Astrocyte (in vitro differentiated cells and primary cell): ENCODE results near the gene NCR1. TPM values are rescaled to one million over a fixed set of nuclear protein-coding genes. Genes with fewer than 3 reads are reported as not detected.
"Not testable (repeated sequence)": the region's sequence is repeated elsewhere in the genome, so short reads cannot be mapped to it uniquely, and the experiment has no call there.

Source experiments
- DNase-seq: peaks from one replicate; pipeline ENCODE4 v3.0.0-alpha.2; 2010; ENCODE audit warnings: low read depth
- FAIRE-seq: peaks from 2 replicates; lab custom pipeline; 2011; peaks lifted over from hg19 to GRCh38; lab: Jason Lieb, UNC
- H2AFZ ChIP-seq: 2 replicates; pipeline ENCODE4 v1.6.0; 2012; ENCODE audit warnings: low read depth, low read length, inconsistent platforms
- H3K27ac ChIP-seq: 2 replicates; pipeline ENCODE4 v1.5.1; 2011; ENCODE audit warnings: low read depth, low read length, inconsistent platforms
- H3K27me3 ChIP-seq: 2 replicates; pipeline ENCODE4 v1.6.0; 2011; ENCODE audit warnings: low read length, inconsistent platforms; ENCODE audit not compliant: insufficient read depth
- H3K36me3 ChIP-seq: 2 replicates; pipeline ENCODE4 v1.5.1; 2011; ENCODE audit warnings: low read length, inconsistent platforms; ENCODE audit not compliant: insufficient read depth
- H3K4me1 ChIP-seq: 2 replicates; pipeline ENCODE4 v1.5.1; 2011; ENCODE audit warnings: low read length, inconsistent platforms; ENCODE audit not compliant: insufficient read depth
- H3K4me2 ChIP-seq: 2 replicates; pipeline ENCODE4 v1.6.0; 2012; ENCODE audit warnings: low read length, inconsistent platforms
- H3K4me3 ChIP-seq: 2 replicates; pipeline ENCODE4 v1.5.1; 2011; ENCODE audit warnings: low read depth, mild to moderate bottlenecking, low read length, inconsistent platforms; ENCODE audit not compliant: insufficient read depth
- H3K79me2 ChIP-seq: 2 replicates; pipeline ENCODE4 v1.6.0; 2012; ENCODE audit warnings: mild to moderate bottlenecking, low read length, inconsistent platforms; ENCODE audit not compliant: insufficient read depth
- H3K9ac ChIP-seq: 2 replicates; pipeline ENCODE4 v1.6.0; 2012; ENCODE audit warnings: mild to moderate bottlenecking, low read length, inconsistent platforms
- H3K9me3 ChIP-seq: 2 replicates; pipeline ENCODE4 v1.5.1; 2012; ENCODE audit warnings: low read depth, mild to moderate bottlenecking, low read length, inconsistent platforms; ENCODE audit not compliant: insufficient read depth
- H4K20me1 ChIP-seq: 2 replicates; pipeline ENCODE4 v1.6.0; 2012; ENCODE audit warnings: low read length, inconsistent platforms; ENCODE audit not compliant: insufficient read depth
- H3K27ac Mint-ChIP-seq: one replicate; pipeline ENCODE4 v1.8.0; 2021; ENCODE audit warnings: mild to moderate bottlenecking, mixed read lengths; ENCODE audit not compliant: unreplicated experiment
- H3K27me3 Mint-ChIP-seq: one replicate; pipeline ENCODE4 v1.8.0; 2021; ENCODE audit warnings: low read depth, mixed read lengths; ENCODE audit not compliant: unreplicated experiment
- H3K36me3 Mint-ChIP-seq: one replicate; pipeline ENCODE4 v1.8.0; 2021; ENCODE audit warnings: low read depth, mixed read lengths; ENCODE audit not compliant: unreplicated experiment
- H3K4me1 Mint-ChIP-seq: one replicate; pipeline ENCODE4 v1.8.0; 2021; ENCODE audit warnings: low read depth, mixed read lengths; ENCODE audit not compliant: unreplicated experiment
- H3K4me3 Mint-ChIP-seq: one replicate; pipeline ENCODE4 v1.8.0; 2021; ENCODE audit warnings: mild to moderate bottlenecking, moderate library complexity, mixed read lengths; ENCODE audit not compliant: unreplicated experiment
- H3K9me3 Mint-ChIP-seq: one replicate; pipeline ENCODE4 v1.8.0; 2021; ENCODE audit warnings: mild to moderate bottlenecking, mixed read lengths; ENCODE audit not compliant: unreplicated experiment
- EZH2 ChIP-seq: IDR thresholded peaks from 2 replicates; pipeline ENCODE4 v1.6.1; 2012; ENCODE audit warnings: mild to moderate bottlenecking, low read length, inconsistent platforms; ENCODE audit not compliant: insufficient read depth
- total RNA-seq: library from RNA; stranded (reverse); gene quantifications from 2 replicates; pipeline ENCODE4 v1.2.1, GENCODE V29; 2021
- TF ChIP-seq, protein P1 (sequence below): IDR thresholded peaks from 2 replicates; pipeline ENCODE4 v1.5.1; 2011; ENCODE audit warnings: low read depth, mild to moderate bottlenecking, inconsistent platforms, low read length, moderate library complexity; ENCODE audit not compliant: insufficient read depth

The NCR1 gene
- total RNA-seq, 1 donor from 2014 or later, result not detected

DNA sequence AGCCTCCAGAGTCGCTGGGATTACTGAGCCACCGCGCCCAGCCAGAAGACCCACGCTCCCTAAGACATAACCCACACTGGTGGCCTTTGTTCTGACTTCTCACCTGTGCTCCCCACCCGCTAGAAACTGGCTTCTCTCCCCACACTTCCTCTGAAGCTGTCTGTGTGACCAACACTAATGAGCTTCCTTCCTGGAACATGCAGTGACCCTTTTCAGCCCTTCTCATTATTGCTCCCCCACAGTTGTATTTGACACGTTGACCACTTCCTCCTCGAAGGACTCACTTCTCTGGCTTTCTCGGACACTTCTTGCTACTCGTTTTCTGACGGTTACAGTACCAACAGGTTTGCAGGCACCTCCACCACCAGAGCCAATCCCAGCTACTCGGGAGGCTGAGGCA lies 10.9 kb downstream of the NCR1 start:
- H3K36me3 Mint-ChIP-seq, result no peaks in the 10 kb centered on the region
- Histone ChIP-seq H3K9ac (no peak overlapping the region), H3K9me3 (peaks cover 3% of the 10 kb centered on the region), H3K27me3 (no peaks in the 10 kb centered on the region), H3K4me3 (no peak overlapping the region), H3K4me1 (no peaks in the 10 kb centered on the region), H4K20me1 (no peaks in the 10 kb centered on the region), H3K36me3 (no peaks in the 10 kb centered on the region), H3K4me2 (no peak overlapping the region), H2AFZ (no peak overlapping the region), H3K79me2 (no peaks in the 10 kb centered on the region), H3K27ac (no peak overlapping the region)
- peaks cover 3% of the 10 kb centered on the region for H3K9me3 Mint-ChIP-seq
- H3K4me3 Mint-ChIP-seq, result no peak overlapping the region
- no peaks in the 10 kb centered on the region for H3K27me3 Mint-ChIP-seq
- FAIRE-seq, result no peak
- no peaks in the 10 kb centered on the region for H3K4me1 Mint-ChIP-seq
- DNase-seq, result no peak
- no peak overlapping the region for H3K27ac Mint-ChIP-seq
- TF ChIP-seq, protein P1, sequence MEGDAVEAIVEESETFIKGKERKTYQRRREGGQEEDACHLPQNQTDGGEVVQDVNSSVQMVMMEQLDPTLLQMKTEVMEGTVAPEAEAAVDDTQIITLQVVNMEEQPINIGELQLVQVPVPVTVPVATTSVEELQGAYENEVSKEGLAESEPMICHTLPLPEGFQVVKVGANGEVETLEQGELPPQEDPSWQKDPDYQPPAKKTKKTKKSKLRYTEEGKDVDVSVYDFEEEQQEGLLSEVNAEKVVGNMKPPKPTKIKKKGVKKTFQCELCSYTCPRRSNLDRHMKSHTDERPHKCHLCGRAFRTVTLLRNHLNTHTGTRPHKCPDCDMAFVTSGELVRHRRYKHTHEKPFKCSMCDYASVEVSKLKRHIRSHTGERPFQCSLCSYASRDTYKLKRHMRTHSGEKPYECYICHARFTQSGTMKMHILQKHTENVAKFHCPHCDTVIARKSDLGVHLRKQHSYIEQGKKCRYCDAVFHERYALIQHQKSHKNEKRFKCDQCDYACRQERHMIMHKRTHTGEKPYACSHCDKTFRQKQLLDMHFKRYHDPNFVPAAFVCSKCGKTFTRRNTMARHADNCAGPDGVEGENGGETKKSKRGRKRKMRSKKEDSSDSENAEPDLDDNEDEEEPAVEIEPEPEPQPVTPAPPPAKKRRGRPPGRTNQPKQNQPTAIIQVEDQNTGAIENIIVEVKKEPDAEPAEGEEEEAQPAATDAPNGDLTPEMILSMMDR, result no peak
- TF ChIP-seq EZH2, result no peak

DNA sequence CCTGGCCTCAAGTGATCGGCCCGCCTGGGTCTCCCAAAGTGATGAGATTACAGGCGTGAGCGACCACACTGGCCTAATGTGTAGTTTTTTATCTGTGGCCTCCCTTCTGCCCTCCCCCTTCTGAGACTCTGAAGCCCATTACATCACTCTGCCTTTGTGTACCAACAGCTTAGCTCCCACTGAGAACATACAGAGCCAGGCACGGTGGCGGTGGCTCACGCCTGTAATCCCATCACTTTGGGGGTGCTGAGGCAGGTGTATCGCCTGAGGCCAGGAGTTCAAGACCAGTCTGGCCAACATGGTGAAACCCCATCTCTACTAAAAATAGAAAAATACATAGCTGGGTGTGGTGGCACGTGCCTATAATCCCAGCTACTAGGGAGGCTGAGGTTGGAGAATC lies 12.6 kb downstream of the NCR1 start:
- Histone ChIP-seq H3K36me3 (no peaks in the 10 kb centered on the region), H3K27ac (no peak overlapping the region), H3K9ac (no peak overlapping the region), H3K79me2 (no peaks in the 10 kb centered on the region), H4K20me1 (no peaks in the 10 kb centered on the region), H3K27me3 (no peaks in the 10 kb centered on the region), H3K4me2 (no peak overlapping the region), H3K4me1 (no peaks in the 10 kb centered on the region), H3K4me3 (no peak overlapping the region), H2AFZ (no peak overlapping the region), H3K9me3 (no peaks in the 10 kb centered on the region)
- no peaks in the 10 kb centered on the region for H3K4me1 Mint-ChIP-seq
- no peaks in the 10 kb centered on the region for H3K36me3 Mint-ChIP-seq
- DNase-seq (no peak), FAIRE-seq (no peak)
- no peaks in the 10 kb centered on the region for H3K27me3 Mint-ChIP-seq
- no peak overlapping the region for H3K27ac Mint-ChIP-seq
- H3K9me3 Mint-ChIP-seq, result peaks cover 3% of the 10 kb centered on the region
- no peak overlapping the region for H3K4me3 Mint-ChIP-seq
- no peak for TF ChIP-seq EZH2
- TF ChIP-seq, protein P1, result no peak

- FAIRE-seq, H3K36me3 Mint-ChIP-seq, H3K9me3 Mint-ChIP-seq, H3K4me3 ChIP-seq, H3K4me3 Mint-ChIP-seq, H3K27me3 ChIP-seq, H4K20me1 ChIP-seq, H3K79me2 ChIP-seq, DNase-seq, H3K27ac ChIP-seq, H3K4me1 Mint-ChIP-seq, H3K4me1 ChIP-seq, H2AFZ ChIP-seq, H3K36me3 ChIP-seq, H3K9me3 ChIP-seq, H3K27me3 Mint-ChIP-seq, H3K27ac Mint-ChIP-seq, H3K9ac ChIP-seq, H3K4me2 ChIP-seq: not testable (repeated sequence)
Observed at GRCh38 chr19:54919646-54920563, 14.0 kb downstream of the NCR1 start.
